Panc1 (cell line): ENCODE results near the gene ALDH3A1. TPM values are rescaled to one million over a fixed set of nuclear protein-coding genes. Genes with fewer than 3 reads are reported as not detected.

Source experiments
- ATAC-seq: fragments of 200-7000 bp; cut with Tn5 transposase; 2 replicates; pipeline ENCODE4 v1.9.1; 2020; ENCODE audit warnings: mild to moderate bottlenecking, moderate library complexity
- BruUV-seq: library from RNA; stranded (reverse); fragments of 400-500 nt; replicated peaks from 2 replicates; lab custom pipeline; 2021; lab: Mats Ljungman, UMichigan
- CTCF ChIA-PET: fragments of 300-600 bp; sonication (Branson Sonifier 250); formaldehyde crosslinking; loops from one replicate; lab custom pipeline; 2022; ENCODE audit warnings: antibody characterized with exemption; lab: Charles Lee
- POLR2A ChIA-PET: fragments of 300-600 bp; sonication (Branson Sonifier 250); formaldehyde crosslinking; loops from one replicate; lab custom pipeline; 2022; ENCODE audit warnings: antibody characterized with exemption; lab: Charles Lee
- DNase-seq: peaks from one replicate; pipeline ENCODE4 v3.0.0-alpha.2; 2010; ENCODE audit warnings: low read depth, low spot score
- H3K27ac ChIP-seq: 2 replicates; pipeline ENCODE4 v1.5.1; 2011; ENCODE audit warnings: mild to moderate bottlenecking, low read length, inconsistent platforms
- H3K27me3 ChIP-seq: fragments of 200-500 bp; sonication (Bioruptor generic); 2 replicates; pipeline ENCODE4 v1.6.0; 2014; ENCODE audit warnings: low read length, inconsistent platforms; ENCODE audit not compliant: control insufficient read depth, insufficient read depth
- H3K36me3 ChIP-seq: fragments of 200-500 bp; sonication (Bioruptor generic); 2 replicates; pipeline ENCODE4 v1.5.1; 2014; ENCODE audit warnings: inconsistent platforms, mild to moderate bottlenecking, low read length, moderate library complexity; ENCODE audit not compliant: control insufficient read depth, insufficient read depth
- H3K4me1 ChIP-seq: 2 replicates; pipeline ENCODE4 v1.5.1; 2011; ENCODE audit warnings: inconsistent platforms, mild to moderate bottlenecking, low read length, moderate library complexity; ENCODE audit not compliant: control insufficient read depth, insufficient read depth
- H3K4me3 ChIP-seq, 2 experiments: 2 replicates each; pipeline ENCODE4 v1.5.1; 2011 to 2012; ENCODE audit warnings: low read depth in 2 of 2, low read length in 2 of 2, mild to moderate bottlenecking in 2 of 2, inconsistent platforms in 1 of 2, moderate library complexity in 1 of 2
- H3K9me3 ChIP-seq: fragments of 200-500 bp; sonication (Bioruptor generic); 2 replicates; pipeline ENCODE4 v1.5.1; 2014; ENCODE audit warnings: low read depth, mild to moderate bottlenecking, inconsistent platforms, low read length, moderate library complexity; ENCODE audit not compliant: control insufficient read depth, insufficient read depth
- POLR2AphosphoS5 ChIP-seq: IDR thresholded peaks from 2 replicates; pipeline ENCODE4 v1.6.1; 2012; ENCODE audit warnings: mild to moderate bottlenecking, low read depth, low read length, moderate library complexity
- REST ChIP-seq, 2 experiments: IDR thresholded peaks; 2 replicates each; pipeline ENCODE4 v1.6.1; 2011 to 2012; ENCODE audit warnings: low read depth in 2 of 2, control low read depth in 1 of 2, low read length in 1 of 2, mild to moderate bottlenecking in 1 of 2, moderate library complexity in 1 of 2; ENCODE audit not compliant: insufficient read depth in 1 of 2
- SIN3A ChIP-seq: IDR thresholded peaks from 2 replicates; pipeline ENCODE4 v1.6.1; 2012; ENCODE audit warnings: low read depth, mild to moderate bottlenecking, low read length, moderate library complexity, borderline replicate concordance; ENCODE audit not compliant: insufficient read depth
- TCF7L2 ChIP-seq: IDR thresholded peaks from 2 replicates; pipeline ENCODE4 v1.6.1; 2011; ENCODE audit warnings: mild to moderate bottlenecking, low read depth, low read length, inconsistent platforms
- in situ Hi-C: cut with HindIII; loops from 2 replicates; pipeline ENCODE4 v1.10.0; 2016; ENCODE audit warnings: low sequenced_read_pairs, low pct_unique_long_range_greater_than_20kb
- intact Hi-C: fragments of 100-400 bp; cut with micrococcal nuclease; formaldehyde crosslinking; loops from one replicate; pipeline ENCODE4 v1.10.0; 2022; ENCODE audit not compliant: unreplicated experiment
- total RNA-seq: library from RNA; stranded (reverse); gene quantifications from one replicate; pipeline ENCODE4 v1.2.1, GENCODE V29; 2021; ENCODE audit not compliant: unreplicated experiment
- TF ChIP-seq, protein P1 (sequence below): fragments of 450-650 bp; IDR thresholded peaks from 2 replicates; pipeline ENCODE4 v1.5.1; 2017; ENCODE audit warnings: mild to moderate bottlenecking

The ALDH3A1 gene
- total RNA-seq, 1 experiment from 2014 or later = 0.21 TPM

- Histone ChIP-seq H3K4me3 (no peak overlapping the region), H3K4me1 (peaks cover 10% of the 10 kb centered on the region; the same call in 1 of the 2 replicates), H3K27ac (no peak overlapping the region), H3K27me3 (no peaks in the 10 kb centered on the region), H3K9me3 (no peaks in the 10 kb centered on the region), H3K36me3 (no peaks in the 10 kb centered on the region; the same call in 1 of the 2 replicates)
- intact Hi-C loops (no loop called here), in situ Hi-C loops (no loop called here)
- ChIA-PET CTCF (interaction anchor here (0.6 kb wide), 1 partner anchor 10 kb away, joined by 11 read pairs; no protein-coding TSS in a partner anchor), POLR2A (interaction anchor here (0.6 kb wide), 1 partner anchor 136 kb away, joined by 3 read pairs; no protein-coding TSS in a partner anchor)
- no peak for DNase-seq
- no peak for ATAC-seq
- no peak for TF ChIP-seq SIN3A
- TF ChIP-seq POLR2AphosphoS5 = no peak
- TF ChIP-seq TCF7L2 = no peak
- TF ChIP-seq, protein P1, sequence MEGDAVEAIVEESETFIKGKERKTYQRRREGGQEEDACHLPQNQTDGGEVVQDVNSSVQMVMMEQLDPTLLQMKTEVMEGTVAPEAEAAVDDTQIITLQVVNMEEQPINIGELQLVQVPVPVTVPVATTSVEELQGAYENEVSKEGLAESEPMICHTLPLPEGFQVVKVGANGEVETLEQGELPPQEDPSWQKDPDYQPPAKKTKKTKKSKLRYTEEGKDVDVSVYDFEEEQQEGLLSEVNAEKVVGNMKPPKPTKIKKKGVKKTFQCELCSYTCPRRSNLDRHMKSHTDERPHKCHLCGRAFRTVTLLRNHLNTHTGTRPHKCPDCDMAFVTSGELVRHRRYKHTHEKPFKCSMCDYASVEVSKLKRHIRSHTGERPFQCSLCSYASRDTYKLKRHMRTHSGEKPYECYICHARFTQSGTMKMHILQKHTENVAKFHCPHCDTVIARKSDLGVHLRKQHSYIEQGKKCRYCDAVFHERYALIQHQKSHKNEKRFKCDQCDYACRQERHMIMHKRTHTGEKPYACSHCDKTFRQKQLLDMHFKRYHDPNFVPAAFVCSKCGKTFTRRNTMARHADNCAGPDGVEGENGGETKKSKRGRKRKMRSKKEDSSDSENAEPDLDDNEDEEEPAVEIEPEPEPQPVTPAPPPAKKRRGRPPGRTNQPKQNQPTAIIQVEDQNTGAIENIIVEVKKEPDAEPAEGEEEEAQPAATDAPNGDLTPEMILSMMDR = no peak
- no TSS peak for BruUV-seq
These were observed 23.1 kb upstream of the ALDH3A1 start for GRCh38 chr17:19770985-19771735.

DNA sequence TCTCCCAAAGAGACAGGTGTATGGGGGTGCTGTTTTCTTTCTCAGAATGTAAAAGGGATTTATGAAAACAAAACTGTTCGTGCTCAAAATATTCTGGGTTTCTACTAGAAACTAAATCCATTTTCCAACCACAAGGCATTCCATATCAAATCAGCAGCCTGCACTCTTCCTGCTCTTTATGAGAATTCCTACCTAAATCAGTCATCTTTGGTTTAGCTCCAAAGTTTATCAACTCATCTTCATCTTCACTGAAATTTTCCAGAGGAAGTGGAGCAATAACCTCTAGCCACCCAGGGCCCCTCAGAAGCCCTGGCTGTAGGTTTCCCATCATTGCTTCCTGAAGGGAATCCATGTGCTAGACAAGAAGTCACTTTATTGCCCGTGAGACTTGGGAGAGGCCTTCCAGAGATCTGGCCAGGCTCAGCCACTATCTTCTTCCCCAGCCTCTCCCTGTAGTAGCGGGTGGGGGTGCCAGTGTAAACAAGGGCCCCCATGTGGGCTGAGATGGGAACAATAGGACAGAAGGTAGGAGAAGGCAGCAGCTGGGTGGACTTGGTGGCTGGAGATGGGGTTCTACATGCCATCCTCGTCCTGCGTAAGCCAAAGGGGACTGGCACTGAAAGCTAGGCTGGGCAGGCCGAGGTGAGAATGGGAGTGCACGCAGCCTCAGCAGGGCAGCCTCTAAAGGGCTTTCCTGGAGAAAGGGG is 22.0 kb upstream of the ALDH3A1 start:
- intact Hi-C loops = no loop called here

More for the DNA sequence above, 22.0 kb upstream of the ALDH3A1 start:
- TF ChIP-seq, protein P1 = no peak
- TF ChIP-seq TCF7L2 (no peak), POLR2AphosphoS5 (no peak), REST (IDR thresholded peaks at IDR 0.05; ENCODE audit: insufficient read depth in 1 of 2, low read depth in 2 of 2, low read length in 1 of 2) (no peak), SIN3A (no peak)
- Histone ChIP-seq H3K27ac (peak overlapping the region; percentile 17; the same call in 1 of the 2 replicates), H3K4me3 (no peak overlapping the region), H3K27me3 (no peaks in the 10 kb centered on the region), H3K4me1 (peaks cover 10% of the 10 kb centered on the region; the same call in 1 of the 2 replicates), H3K9me3 (no peaks in the 10 kb centered on the region), H3K36me3 (no peaks in the 10 kb centered on the region; the same call in 1 of the 2 replicates)
- DNase-seq (no peak), ATAC-seq (no peak)
- ChIA-PET POLR2A (no interaction called here), CTCF (no interaction called here)
- in situ Hi-C loops = no loop called here
- no TSS peak for BruUV-seq
